Measurements from ENCODE around the gene MLLT10.

MLLT10 gene

DNA sequence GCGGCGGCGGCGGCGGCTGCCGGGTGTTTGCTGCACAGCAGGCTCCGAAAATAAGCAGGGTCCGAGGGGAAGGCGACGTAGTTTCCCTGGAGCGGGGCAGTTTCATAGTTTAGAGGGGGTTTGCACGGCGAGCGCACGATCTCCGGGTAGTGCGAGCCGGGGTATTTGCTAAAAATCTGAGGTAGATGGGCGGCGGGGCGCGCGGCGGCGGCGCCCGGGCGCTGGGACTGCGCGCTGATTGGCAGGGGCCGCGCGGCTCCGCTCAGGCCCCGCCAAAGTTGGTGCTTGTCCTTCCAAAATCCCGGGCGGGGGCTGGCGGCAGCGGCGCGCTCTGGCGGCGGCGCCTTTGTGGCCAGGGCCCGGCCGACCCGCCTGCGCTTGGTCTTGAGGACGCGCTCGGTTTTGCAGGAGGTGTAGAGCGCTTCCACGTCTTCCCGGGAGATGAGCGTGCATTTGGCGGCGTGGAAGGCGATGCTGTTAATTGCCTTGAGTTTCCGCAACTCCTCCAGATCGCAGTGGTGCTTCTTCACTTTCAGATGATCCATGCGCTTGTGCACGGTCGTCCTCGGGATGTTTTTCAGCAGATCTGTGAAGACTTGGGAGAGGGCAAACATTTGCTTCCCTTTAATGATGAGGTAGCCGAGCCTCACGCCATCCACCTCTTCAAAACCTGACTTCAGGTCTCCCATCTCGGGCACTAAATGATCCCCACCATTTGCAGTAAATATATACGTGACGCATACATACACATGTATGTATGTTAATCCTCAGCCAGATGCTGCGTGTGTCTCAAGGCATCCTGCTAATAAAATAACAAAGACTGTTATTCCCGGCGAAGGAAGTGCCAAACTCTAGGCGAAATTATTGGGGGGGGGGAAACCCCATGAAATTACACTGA is 16.6 kb upstream of the MLLT10 start:
- no peak for DNase-seq (ENCODE audit: low read depth)

- no peak for DNase-seq (ENCODE audit: low read depth)
Observed at GRCh38 chr10:21518149-21518640, 15.8 kb upstream of the MLLT10 start.

- DNase-seq (ENCODE audit: low read depth), result no peak
Observed at GRCh38 chr10:21518641-21519396, 15.2 kb upstream of the MLLT10 start.

DNA sequence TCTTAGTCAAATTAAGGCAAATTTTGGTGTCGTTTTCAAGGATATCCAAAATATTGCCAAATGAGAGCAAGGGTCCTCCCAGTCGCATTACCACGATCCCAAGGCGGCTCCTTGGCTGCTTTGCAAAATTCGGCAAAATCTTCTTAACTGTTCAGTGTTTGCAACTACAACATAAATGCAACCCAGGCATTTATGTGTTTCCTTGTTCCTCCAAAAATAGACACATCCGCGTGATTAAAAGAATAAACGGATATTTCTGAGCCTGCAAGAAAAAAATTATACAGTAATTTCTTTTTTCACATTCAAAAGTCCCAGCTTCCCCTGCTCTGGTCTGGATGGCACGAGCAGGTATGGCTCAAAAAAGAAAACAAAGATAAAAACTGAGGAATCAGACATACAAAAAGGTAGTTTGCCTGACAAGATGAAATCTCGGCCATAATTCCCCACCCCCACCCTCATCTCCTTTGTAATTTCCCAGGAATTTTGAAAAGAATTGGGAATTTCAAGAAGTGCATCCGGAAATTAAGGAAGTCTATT is 14.6 kb upstream of the MLLT10 start:
- DNase-seq (ENCODE audit: low read depth), result no peak

DNA sequence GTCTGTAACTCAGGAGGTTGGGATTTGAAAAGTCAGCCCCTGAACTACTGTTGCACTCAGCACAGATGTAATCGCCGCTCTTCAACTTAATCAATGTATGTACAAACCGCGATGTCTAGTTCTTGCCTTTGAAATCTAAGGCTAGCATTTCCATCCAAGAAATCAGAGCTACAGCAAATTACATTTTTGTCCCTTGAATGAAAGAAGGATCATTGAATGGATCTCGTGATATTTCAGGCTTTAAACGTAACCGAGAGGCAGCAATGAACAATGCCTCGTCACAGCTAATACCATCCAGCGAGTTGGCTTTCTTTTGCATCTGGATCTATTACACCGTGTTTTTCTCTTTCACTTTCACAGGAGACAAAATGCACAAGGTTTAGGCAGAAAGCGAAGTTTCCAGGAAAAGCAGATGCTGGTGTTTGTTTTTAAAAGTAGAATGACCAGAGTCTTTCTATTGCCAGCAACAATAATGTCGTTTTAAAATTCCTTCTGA is 14.0 kb upstream of the MLLT10 start:
- peak; percentile 54 for DNase-seq (ENCODE audit: low read depth)

DNA sequence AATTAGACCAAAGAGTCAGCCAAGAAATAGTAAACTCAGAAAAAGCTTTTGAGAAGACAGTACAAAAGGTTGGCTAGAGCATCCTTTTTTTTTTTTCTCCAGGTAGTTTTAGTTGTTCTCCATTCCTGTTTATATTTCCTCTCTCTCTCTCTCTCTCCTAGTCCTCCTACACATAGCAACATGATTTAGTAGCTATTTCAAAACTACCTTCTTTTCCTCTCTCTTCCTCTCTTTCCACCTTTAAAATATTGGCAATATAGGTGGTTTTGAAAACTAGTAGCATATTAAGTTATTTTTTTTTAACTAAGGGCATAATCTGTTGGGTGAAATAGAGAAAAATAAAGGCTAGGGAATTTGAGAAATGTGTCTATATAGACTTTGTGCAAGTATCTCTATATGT is 13.5 kb upstream of the MLLT10 start:
- no peak for DNase-seq (ENCODE audit: low read depth)

- DNase-seq (ENCODE audit: low read depth), result no peak
Observed at GRCh38 chr10:21520949-21521348, 13.1 kb upstream of the MLLT10 start.

- no peak for DNase-seq (ENCODE audit: low read depth)
Observed at GRCh38 chr10:21521751-21522533, 12.1 kb upstream of the MLLT10 start.

DNA sequence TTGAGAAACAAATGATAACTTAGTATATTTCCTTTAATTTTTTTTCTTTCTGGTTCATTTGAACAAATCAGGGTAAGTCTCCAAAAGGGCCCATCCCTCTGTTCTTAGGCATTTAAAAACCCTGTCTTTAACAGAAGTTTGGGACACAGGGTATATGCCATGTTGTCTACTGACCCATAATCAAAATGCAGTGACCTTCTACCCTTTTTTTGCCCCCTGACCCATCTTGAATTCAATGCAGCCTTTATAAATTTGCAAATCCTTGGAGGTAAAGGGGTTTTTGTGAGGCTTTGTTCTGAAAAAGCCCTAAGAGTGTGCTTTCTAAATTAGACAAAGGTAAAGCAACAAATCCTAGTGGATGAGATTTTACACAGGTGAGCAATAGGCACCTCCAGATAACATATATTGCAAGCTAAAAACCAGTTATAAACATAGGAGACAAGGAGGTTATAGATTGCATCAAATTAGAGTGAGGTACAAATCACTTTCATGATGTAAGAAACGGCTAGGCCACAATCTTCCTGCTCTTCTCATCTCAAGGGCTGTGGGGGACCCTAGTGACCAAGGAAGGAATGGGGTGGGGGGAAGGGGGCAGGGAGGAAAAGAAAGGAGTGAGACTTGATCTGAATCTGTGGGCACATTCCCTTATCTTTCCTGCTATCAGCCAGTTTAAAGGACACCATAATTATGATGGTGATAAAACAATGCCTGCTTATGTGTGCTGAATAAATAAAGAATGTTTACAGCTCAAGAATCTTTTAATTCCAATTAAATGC is 11.2 kb upstream of the MLLT10 start:
- DNase-seq (ENCODE audit: low read depth), result no peak

DNA sequence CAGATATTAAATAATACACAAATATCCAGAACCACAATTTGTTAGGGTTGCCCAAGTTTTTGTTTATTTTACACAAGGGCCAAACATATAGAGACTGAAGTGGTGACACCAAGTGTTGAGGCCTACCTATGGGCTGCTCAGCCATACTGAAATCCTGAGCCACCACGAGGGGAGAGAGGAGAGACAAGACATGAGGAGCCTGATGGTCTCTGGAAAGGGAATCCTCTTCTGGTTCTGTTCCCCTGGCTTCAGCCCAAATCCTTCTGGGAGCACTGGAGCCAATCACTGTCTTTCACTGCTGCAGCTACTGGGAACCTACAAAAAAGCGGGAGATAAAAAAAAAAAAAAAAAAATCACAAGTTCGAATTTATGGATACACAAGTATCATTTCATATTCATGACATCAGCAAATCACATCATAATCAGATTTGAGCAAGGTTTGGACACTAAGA is 10.4 kb upstream of the MLLT10 start:
- DNase-seq (ENCODE audit: low read depth), result no peak

- no peak for DNase-seq (ENCODE audit: low read depth)
Observed at GRCh38 chr10:21524131-21524525, 9.9 kb upstream of the MLLT10 start.

GRCh38 chr10:21524526-21525366 is 9.3 kb upstream of the MLLT10 start:
- DNase-seq (ENCODE audit: low read depth), result no peak

DNA sequence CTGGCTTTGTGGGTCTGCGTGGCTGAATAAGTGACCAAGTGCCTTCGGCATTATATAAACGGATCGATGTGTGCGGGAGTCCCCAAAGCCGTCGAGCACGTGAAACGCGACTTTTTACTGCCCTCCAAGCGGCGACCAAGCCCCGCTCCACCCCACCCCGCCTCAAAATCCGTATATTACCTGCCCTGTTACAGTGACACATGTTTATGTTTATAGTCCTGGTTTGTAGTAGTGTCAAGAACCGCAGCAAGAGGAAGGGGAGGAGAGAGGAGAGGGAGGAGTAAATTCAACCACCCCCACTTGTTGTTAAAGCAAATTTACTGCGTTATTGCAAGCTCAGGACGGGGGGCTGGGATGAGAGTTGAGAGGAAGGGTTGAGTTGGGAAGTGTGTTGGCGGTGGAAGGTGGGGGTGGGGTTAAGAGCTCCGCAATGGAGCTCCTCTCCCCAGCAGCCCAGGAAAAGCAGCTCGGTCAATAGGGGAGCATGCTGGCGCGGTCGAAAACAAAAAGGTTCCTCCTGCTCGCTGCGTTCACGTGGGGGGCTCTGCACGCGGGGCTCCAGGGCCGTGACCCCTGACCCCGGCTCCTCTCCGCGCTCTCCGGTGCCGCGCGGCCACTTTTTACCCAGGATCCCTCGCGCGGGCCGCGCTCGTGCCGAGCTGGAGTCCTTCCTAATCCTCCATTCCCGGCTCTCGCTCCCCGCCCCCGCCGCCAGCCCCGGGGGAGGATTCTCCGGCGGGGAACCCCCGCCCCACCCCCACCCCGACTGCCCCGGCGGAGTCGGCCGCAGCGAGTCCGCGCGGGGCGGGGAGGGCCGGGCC is 8.5 kb upstream of the MLLT10 start, which contains the start of gene SKIDA1:
Gene SKIDA1 (minus strand): TSS at position 316 of the 821 bp plus-strand sequence. CDS start 7,860 bp downstream, outside the sequence.
- DNase-seq (ENCODE audit: low read depth), result peak; percentile 93

DNA sequence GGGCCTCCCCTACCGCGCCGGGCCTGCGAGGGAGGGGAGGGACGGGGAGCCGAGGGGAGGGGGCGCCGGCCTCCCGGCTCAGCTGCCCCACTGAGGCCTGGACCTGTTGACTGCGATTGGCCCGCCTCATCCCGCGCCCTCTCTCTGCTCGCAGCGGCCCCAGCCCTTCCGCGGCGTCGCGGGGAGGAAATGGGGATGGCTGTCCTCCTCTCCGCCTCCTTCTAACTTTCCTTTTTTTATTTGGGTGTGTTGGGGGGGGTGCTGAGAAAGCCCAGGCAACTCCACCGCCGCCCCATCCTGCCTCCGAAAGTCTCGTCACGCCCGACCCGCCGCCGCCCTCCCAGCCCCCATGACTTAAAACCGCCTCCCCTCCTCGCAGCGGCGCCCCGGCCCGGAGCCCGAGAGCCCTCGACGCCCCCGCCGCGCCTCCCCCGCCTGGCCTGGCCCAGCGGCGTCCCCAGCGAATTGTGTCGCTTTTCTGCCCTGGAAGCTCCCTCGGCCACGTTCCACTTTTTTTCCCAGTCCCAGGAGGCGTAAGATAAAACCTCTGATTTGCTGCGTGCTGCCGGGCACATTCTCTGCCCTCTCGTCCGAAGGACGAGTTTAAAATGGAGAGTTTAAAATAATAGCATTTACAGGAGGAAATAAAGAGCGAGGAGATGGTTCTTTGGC is 7.7 kb upstream of the MLLT10 start:
- DNase-seq (ENCODE audit: low read depth), result peak; percentile 82

- DNase-seq (ENCODE audit: low read depth), result no peak
Observed at GRCh38 chr10:21526860-21527597, 7.0 kb upstream of the MLLT10 start.

DNA sequence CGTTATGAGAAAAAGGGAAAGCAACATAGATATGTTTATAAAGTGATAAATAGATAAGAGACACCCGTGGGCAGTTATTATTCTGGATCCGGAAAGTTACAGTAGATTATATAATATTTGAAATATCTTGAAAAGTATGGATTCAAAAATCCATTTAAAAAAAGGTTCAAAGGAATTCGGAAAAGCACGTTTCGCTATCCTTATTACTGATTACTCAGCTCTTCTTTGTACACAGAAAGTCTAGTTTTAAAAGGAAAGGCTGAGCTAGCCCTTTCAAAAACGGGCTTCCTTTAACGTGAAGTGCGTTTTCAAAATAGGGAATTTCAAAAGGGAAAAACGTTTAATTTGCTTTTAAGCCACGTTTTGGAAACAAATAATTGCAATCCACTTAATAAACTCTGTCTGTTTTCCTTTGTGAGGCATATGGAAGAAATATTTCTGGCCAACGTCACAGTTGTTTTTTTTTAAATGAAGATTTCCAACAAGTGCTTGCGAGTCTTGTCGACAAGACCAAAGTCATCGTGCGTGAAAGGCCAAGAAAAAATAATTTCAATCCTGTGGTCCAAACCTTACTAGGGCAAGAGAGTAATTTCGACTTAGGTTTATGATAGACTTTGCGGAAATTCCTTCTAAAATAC is 6.3 kb upstream of the MLLT10 start:
- DNase-seq (ENCODE audit: low read depth), result no peak

All from fibroblast of the conjunctiva (primary cell).